GM12874 (cell line): ENCODE measurements around the gene C6orf118.

Experiments used
- TF ChIP-seq, protein P1 (sequence below): IDR thresholded peaks from 2 replicates; pipeline ENCODE4 v1.5.1; 2011; ENCODE audit warnings: low read depth, mild to moderate bottlenecking, control low read depth, low read length, moderate library complexity; ENCODE audit not compliant: insufficient read depth

The C6orf118 gene

DNA sequence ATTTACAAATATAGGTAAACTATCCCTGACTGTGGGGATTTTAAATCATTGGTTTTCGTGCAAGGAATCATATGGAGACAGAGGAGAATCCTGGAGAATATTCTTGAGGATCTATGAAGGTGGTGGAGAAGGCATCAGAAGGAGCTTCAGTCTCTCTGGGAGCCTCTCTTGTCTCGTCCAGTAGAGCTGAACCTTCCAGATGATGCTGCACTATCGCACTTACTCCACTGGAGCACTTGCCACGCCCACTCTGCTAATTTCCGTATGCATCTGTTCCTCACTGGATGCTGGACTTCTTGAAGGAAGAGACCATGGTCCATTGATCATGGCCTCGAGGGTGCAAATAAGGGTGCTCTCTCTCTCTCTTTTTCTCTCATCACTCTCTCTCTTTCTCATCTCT is 36.8 kb downstream of the C6orf118 start:
- TF ChIP-seq, protein P1, sequence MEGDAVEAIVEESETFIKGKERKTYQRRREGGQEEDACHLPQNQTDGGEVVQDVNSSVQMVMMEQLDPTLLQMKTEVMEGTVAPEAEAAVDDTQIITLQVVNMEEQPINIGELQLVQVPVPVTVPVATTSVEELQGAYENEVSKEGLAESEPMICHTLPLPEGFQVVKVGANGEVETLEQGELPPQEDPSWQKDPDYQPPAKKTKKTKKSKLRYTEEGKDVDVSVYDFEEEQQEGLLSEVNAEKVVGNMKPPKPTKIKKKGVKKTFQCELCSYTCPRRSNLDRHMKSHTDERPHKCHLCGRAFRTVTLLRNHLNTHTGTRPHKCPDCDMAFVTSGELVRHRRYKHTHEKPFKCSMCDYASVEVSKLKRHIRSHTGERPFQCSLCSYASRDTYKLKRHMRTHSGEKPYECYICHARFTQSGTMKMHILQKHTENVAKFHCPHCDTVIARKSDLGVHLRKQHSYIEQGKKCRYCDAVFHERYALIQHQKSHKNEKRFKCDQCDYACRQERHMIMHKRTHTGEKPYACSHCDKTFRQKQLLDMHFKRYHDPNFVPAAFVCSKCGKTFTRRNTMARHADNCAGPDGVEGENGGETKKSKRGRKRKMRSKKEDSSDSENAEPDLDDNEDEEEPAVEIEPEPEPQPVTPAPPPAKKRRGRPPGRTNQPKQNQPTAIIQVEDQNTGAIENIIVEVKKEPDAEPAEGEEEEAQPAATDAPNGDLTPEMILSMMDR: no peak

- TF ChIP-seq, protein P1: no peak
Measured at GRCh38 chr6:165268987-165269386, 40.4 kb downstream of the C6orf118 start.

- TF ChIP-seq, protein P1: no peak
Measured at GRCh38 chr6:165266621-165267020, 42.8 kb downstream of the C6orf118 start.

- TF ChIP-seq, protein P1: no peak
Measured at GRCh38 chr6:165266191-165266590, 43.2 kb downstream of the C6orf118 start.

- TF ChIP-seq, protein P1: no peak
Measured at GRCh38 chr6:165260462-165260861, 48.9 kb downstream of the C6orf118 start.

GRCh38 chr6:165249808-165250207 is 59.6 kb downstream of the C6orf118 start:
- TF ChIP-seq, protein P1: no peak

DNA sequence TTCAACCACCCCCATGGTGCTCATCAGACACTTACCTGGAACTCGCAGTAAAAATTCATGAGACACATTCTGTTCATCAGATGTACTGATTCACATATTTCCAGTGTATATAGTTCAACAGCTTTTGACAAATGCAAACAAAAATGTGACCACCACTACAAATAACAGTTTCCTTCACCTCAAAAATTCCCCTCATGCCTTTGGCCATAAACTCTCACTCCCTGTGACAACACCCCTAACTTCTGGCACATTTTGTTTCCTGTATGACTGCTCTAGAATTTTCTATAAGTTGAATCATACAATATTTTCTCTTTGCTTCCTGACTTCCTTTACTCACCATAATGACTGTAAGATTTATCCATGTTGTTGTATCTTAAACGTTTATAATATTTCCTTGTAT is 63.7 kb downstream of the C6orf118 start:
- TF ChIP-seq, protein P1: no peak

DNA sequence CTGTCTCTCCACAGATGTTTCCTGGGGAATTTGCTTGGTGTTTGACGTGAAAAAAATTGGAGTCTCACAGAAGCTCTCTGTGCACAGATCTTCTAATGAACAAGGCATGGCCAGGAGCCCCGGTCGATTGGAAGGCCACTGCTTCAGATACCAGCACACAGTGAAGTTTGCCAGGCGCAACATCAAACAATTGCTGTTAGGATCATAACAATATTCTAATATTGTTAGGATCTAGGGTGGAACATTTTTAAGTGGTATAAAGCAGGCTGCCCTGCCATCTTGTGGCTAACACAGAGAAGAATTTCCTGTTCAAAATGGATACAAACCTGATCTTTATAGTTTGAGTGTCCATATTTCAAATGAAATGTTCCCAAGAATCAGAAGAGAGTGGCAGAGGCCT is 64.1 kb downstream of the C6orf118 start:
- TF ChIP-seq, protein P1: no peak
